Lung (tissue), 12 donors: ENCODE results near the gene KCNJ14. TPM values are rescaled to one million over a fixed set of nuclear protein-coding genes. Genes with fewer than 3 reads are reported as not detected.

Experiments
- ATAC-seq: fragments of 200-7000 bp; cut with Tn5 transposase; one replicate; pipeline ENCODE4 v1.9.1; 2020; ENCODE audit warnings: moderate number of reproducible peaks; ENCODE audit not compliant: insufficient read depth, low FRiP score
- DNase-seq, 3 donors: peaks; one replicate each; pipeline ENCODE4 v3.0.0-alpha.2; 2013 to 2017
- H3K27ac ChIP-seq, 2 donors: one replicate each; pipeline ENCODE4 v1.5.1; 2013; ENCODE audit warnings: mild to moderate bottlenecking in 2 of 2, moderate library complexity in 2 of 2, control low read depth in 1 of 2, inconsistent platforms in 1 of 2, low read depth in 1 of 2, low read length in 1 of 2
- H3K27me3 ChIP-seq, 3 donors: one replicate each; pipeline ENCODE4 v1.5.1; 2013; ENCODE audit warnings: low read length in 2 of 3; ENCODE audit not compliant: control insufficient read depth in 3 of 3, insufficient read depth in 3 of 3
- H3K36me3 ChIP-seq, 4 donors: one replicate each; pipeline ENCODE4 v1.5.1; 2013; ENCODE audit warnings: low read length in 4 of 4, mild to moderate bottlenecking in 1 of 4, moderate library complexity in 1 of 4; ENCODE audit not compliant: control insufficient read depth in 4 of 4, insufficient read depth in 4 of 4
- H3K4me1 ChIP-seq, 5 donors: one replicate each; pipeline ENCODE4 v1.5.1; 2013; ENCODE audit warnings: low read length in 5 of 5, mild to moderate bottlenecking in 2 of 5, moderate library complexity in 1 of 5; ENCODE audit not compliant: control insufficient read depth in 5 of 5, insufficient read depth in 5 of 5
- H3K4me3 ChIP-seq: one replicate; pipeline ENCODE4 v1.5.1; 2013; ENCODE audit warnings: mild to moderate bottlenecking, control low read depth, moderate library complexity
- H3K9ac ChIP-seq, 2 donors: one replicate each; pipeline ENCODE4 v1.5.1; 2013; ENCODE audit warnings: low read length in 2 of 2, control low read depth in 1 of 2; ENCODE audit not compliant: insufficient read depth in 1 of 2
- H3K9me3 ChIP-seq, 4 donors: one replicate each; pipeline ENCODE4 v1.5.1; 2013; ENCODE audit warnings: low read length in 3 of 4, mild to moderate bottlenecking in 1 of 4, moderate library complexity in 1 of 4; ENCODE audit not compliant: control insufficient read depth in 4 of 4, insufficient read depth in 3 of 4
- CTCF ChIP-seq: IDR thresholded peaks from 2 replicates; pipeline ENCODE4 v1.5.1; 2012; ENCODE audit warnings: mild to moderate bottlenecking; ENCODE audit errors: control extremely low read depth, extremely low read depth
- WGBS, 2 donors: extraction: QIAGEN DNeasy Blood & Tissue Kit; methylation state at CpG; one replicate each; pipeline ENCODE4 v1.1.7; 2013; 5-methylcytosine and 5-hydroxymethylcytosine counted together
- polyA plus RNA-seq, 2 donors: library from polyadenylated mRNA; stranded (reverse); fragments of 200-250 nt; gene quantifications; one replicate each; pipeline ENCODE4 v1.2.1, GENCODE V29; 2013
- total RNA-seq, 2 donors: library from RNA; depleted of rRNA in 1 of 2; stranded (reverse); fragments of >200 nt in 1 of 2; gene quantifications; one replicate each; pipeline ENCODE4 v1.2.1, GENCODE V29; 2014 to 2021
- donor health status: control.
- donor health status: control.
- donor health status: Bipolar disorder and iron deficiency.
- donor health status: healthy.
- donor health status: DM: yes; HTN: yes; CAD: no.

The KCNJ14 gene
- total and polyA plus RNA-seq, 4 donors, result 0.21 to 0.83 (median 0.59) TPM

- H3K9me3 ChIP-seq, result peaks cover 0 to 6% (median 0%) of the 10 kb centered on the region in 4 donors
- peaks cover 0 to 20% (median 12%) of the 10 kb centered on the region in 3 donors for H3K27me3 ChIP-seq
- no peak for TF ChIP-seq CTCF
Measured at GRCh38 chr19:48497728-48498594, 42.6 kb downstream of the KCNJ14 start.

GRCh38 chr19:48498595-48499311 is 43.4 kb downstream of the KCNJ14 start:
- Histone ChIP-seq H3K27ac (no peak overlapping the region), H3K27me3 (peaks cover 0 to 20% (median 12%) of the 10 kb centered on the region in 3 donors), H3K9ac (no peak overlapping the region), H3K36me3 (no peaks in the 10 kb centered on the region), H3K4me1 (peaks cover 0 to 12% (median 0%) of the 10 kb centered on the region in 5 donors), H3K4me3 (no peak overlapping the region), H3K9me3 (peaks cover 0 to 6% (median 0%) of the 10 kb centered on the region in 4 donors)
- DNase-seq, result no peak
- ATAC-seq, result no peak
- TF ChIP-seq CTCF, result no peak
- 61 to 78% methylated on average over 29 to 59 of the region's 59 CpGs for WGBS, 2 donors

More at GRCh38 chr19:48497728-48498594, 42.6 kb downstream of the KCNJ14 start:
- Histone ChIP-seq H3K4me3 (no peak overlapping the region), H3K27ac (no peak overlapping the region), H3K36me3 (no peaks in the 10 kb centered on the region), H3K9ac (no peak overlapping the region), H3K4me1 (peaks cover 0 to 12% (median 0%) of the 10 kb centered on the region in 5 donors)
- no peak for DNase-seq
- ATAC-seq, result no peak
- 76 to 81% methylated on average over 46 of the region's 46 CpGs for WGBS, 2 donors

- Histone ChIP-seq H3K9ac (no peak overlapping the region), H3K9me3 (peaks cover 0 to 6% (median 0%) of the 10 kb centered on the region in 4 donors), H3K36me3 (no peaks in the 10 kb centered on the region), H3K4me1 (peaks cover 0 to 12% (median 0%) of the 10 kb centered on the region in 5 donors), H3K27me3 (peaks cover 0 to 14% (median 8%) of the 10 kb centered on the region in 3 donors), H3K4me3 (no peak overlapping the region), H3K27ac (no peak overlapping the region)
- ATAC-seq (no peak), DNase-seq (no peak)
- 68 to 76% methylated on average over 44 of the region's 44 CpGs for WGBS, 2 donors
- TF ChIP-seq CTCF, result no peak
Measured at GRCh38 chr19:48499316-48500090, 44.1 kb downstream of the KCNJ14 start.
